8988T (cell line): ENCODE results near the gene ADORA2B.
"Not testable (repeated sequence)": the region's sequence is repeated elsewhere in the genome, so short reads cannot be mapped to it uniquely, and the experiment has no call there.

ENCODE experiments used
- DNase-seq: peaks from one replicate; pipeline ENCODE4 v3.0.0; 2011

Gene ADORA2B

GRCh38 chr17:15944759-15945526, at the start of gene ADORA2B:
Gene ADORA2B (plus strand): TSS chr17:15945130. CDS start chr17:15945249, 119 bp downstream.
- peak; percentile 95 for DNase-seq

- DNase-seq: no peak
Measured at GRCh38 chr17:15896277-15896676, 48.7 kb upstream of the ADORA2B start.

GRCh38 chr17:15896834-15897233, 48.1 kb upstream of the ADORA2B start:
- DNase-seq: no peak

- DNase-seq: not testable (repeated sequence)
Measured at GRCh38 chr17:15899596-15899995, 45.3 kb upstream of the ADORA2B start.

- DNase-seq: no peak
Measured at GRCh38 chr17:15900871-15901270, 44.1 kb upstream of the ADORA2B start.

- not testable (repeated sequence) for DNase-seq
Measured at GRCh38 chr17:15905236-15905635, 39.7 kb upstream of the ADORA2B start.

- no peak for DNase-seq
Measured at GRCh38 chr17:15907290-15907689, 37.6 kb upstream of the ADORA2B start.

GRCh38 chr17:15908378-15908777, 36.6 kb upstream of the ADORA2B start:
- DNase-seq: no peak

GRCh38 chr17:15909481-15909991, 35.4 kb upstream of the ADORA2B start:
- DNase-seq: no peak

- no peak for DNase-seq
Measured at GRCh38 chr17:15910791-15911190, 34.1 kb upstream of the ADORA2B start.

- not testable (repeated sequence) for DNase-seq
Measured at GRCh38 chr17:15911701-15912100, 33.2 kb upstream of the ADORA2B start.

- DNase-seq: no peak
Measured at GRCh38 chr17:15912416-15912955, 32.4 kb upstream of the ADORA2B start.

- DNase-seq: no peak
Measured at GRCh38 chr17:15913826-15914225, 31.1 kb upstream of the ADORA2B start.

- DNase-seq: peak; percentile 65
Measured at GRCh38 chr17:15914400-15915170, 30.3 kb upstream of the ADORA2B start.

- DNase-seq: no peak
Measured at GRCh38 chr17:15915961-15916360, 29.0 kb upstream of the ADORA2B start.

GRCh38 chr17:15917021-15917437, 27.9 kb upstream of the ADORA2B start:
- DNase-seq: no peak

- DNase-seq: no peak
Measured at GRCh38 chr17:15917438-15918027, 27.4 kb upstream of the ADORA2B start.

- no peak for DNase-seq
Measured at GRCh38 chr17:15918261-15918660, 26.7 kb upstream of the ADORA2B start.

GRCh38 chr17:15918661-15919259, 26.2 kb upstream of the ADORA2B start:
- DNase-seq: no peak

- DNase-seq: no peak
Measured at GRCh38 chr17:15919466-15919865, 25.5 kb upstream of the ADORA2B start.

GRCh38 chr17:15920758-15921239, 24.1 kb upstream of the ADORA2B start:
- DNase-seq: peak; percentile 65

GRCh38 chr17:15921640-15922039, 23.3 kb upstream of the ADORA2B start:
- no peak for DNase-seq

GRCh38 chr17:15922586-15922985, 22.3 kb upstream of the ADORA2B start:
- DNase-seq: no peak
